ENCODE data around the gene DMAC2.

GRCh38 chr19:41413947-41414346 lies 25.8 kb downstream of the DMAC2 start:
- TF ChIP-seq, protein P1, sequence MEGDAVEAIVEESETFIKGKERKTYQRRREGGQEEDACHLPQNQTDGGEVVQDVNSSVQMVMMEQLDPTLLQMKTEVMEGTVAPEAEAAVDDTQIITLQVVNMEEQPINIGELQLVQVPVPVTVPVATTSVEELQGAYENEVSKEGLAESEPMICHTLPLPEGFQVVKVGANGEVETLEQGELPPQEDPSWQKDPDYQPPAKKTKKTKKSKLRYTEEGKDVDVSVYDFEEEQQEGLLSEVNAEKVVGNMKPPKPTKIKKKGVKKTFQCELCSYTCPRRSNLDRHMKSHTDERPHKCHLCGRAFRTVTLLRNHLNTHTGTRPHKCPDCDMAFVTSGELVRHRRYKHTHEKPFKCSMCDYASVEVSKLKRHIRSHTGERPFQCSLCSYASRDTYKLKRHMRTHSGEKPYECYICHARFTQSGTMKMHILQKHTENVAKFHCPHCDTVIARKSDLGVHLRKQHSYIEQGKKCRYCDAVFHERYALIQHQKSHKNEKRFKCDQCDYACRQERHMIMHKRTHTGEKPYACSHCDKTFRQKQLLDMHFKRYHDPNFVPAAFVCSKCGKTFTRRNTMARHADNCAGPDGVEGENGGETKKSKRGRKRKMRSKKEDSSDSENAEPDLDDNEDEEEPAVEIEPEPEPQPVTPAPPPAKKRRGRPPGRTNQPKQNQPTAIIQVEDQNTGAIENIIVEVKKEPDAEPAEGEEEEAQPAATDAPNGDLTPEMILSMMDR (IDR thresholded peaks at IDR 0.05; ENCODE audit: extremely low read depth in 1 of 2, insufficient read depth in 1 of 2, low read depth in 1 of 2, low read length in 2 of 2) = no peak
- no peak for TF ChIP-seq EZH2 (IDR thresholded peaks at IDR 0.05; ENCODE audit: borderline replicate concordance, low read depth, low read length, severe bottlenecking)

All from endothelial cell of umbilical vein (primary cell).